HG03039 (cell line): ENCODE data around the gene PANX2.
"Not testable (repeated sequence)": the region's sequence is repeated elsewhere in the genome, so short reads cannot be mapped to it uniquely, and the experiment has no call there.

Experiments used
- ATAC-seq: cut with Tn5 transposase; IDR thresholded peaks from one replicate; pipeline ENCODE4 v1.9.1; 2021; ENCODE audit warnings: mild to moderate bottlenecking, moderate library complexity; ENCODE audit not compliant: unreplicated experiment

Gene PANX2

GRCh38 chr22:50147258-50148165 lies 23.0 kb upstream of the PANX2 start:
- not testable (repeated sequence) for ATAC-seq

- ATAC-seq, result no peak
These were observed 22.4 kb upstream of the PANX2 start for GRCh38 chr22:50148166-50148500.

- no peak for ATAC-seq
These were observed 21.4 kb upstream of the PANX2 start for GRCh38 chr22:50148991-50149721.

GRCh38 chr22:50150161-50151129 lies 20.1 kb upstream of the PANX2 start:
- no peak for ATAC-seq

DNA sequence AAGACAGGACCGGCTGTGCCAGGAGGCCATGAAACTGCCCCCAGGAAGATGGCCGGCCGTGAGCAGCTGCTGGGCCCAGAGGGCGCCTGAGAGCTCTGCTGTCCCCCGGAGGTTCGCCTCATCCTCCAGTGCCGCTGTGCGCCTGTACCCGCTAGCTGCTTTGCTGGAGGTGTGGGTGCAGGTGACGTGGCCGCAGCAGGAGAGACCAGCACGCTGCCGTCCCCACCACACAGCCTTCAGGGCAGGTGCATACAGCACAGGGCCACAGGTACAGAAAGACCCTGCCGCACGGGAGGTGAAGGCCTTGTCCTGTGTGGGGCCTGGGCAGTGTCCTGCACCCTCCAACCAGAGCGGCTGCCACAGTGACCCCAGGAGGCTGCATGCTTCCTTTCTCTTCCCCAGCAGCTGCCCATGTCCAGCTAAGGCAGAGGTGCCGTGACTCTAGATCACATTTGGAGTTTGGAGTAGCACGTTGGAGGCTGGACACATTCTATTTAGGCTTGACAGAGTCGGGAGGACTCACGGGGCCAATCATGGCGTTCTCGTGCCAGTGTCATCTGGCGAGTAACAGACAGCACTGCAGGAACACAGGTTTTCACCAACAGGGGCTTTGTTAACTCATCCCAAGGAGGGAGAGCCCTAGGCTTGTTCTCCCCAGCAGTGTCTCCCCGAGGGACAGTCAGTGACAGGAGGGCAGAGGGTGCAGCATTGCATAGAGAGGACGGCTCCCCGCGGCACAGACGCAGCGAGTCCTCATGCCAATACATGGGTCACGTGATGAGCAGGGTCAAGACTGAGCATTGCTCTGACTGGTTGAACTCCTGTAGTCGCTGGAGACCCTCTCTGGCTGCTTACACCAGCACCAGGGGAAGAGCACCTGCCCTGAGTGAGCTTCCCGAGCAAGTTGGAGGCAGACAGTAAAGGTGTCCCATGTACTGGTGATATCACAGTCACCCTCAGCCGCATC lies 18.7 kb upstream of the PANX2 start:
- ATAC-seq, result no peak

DNA sequence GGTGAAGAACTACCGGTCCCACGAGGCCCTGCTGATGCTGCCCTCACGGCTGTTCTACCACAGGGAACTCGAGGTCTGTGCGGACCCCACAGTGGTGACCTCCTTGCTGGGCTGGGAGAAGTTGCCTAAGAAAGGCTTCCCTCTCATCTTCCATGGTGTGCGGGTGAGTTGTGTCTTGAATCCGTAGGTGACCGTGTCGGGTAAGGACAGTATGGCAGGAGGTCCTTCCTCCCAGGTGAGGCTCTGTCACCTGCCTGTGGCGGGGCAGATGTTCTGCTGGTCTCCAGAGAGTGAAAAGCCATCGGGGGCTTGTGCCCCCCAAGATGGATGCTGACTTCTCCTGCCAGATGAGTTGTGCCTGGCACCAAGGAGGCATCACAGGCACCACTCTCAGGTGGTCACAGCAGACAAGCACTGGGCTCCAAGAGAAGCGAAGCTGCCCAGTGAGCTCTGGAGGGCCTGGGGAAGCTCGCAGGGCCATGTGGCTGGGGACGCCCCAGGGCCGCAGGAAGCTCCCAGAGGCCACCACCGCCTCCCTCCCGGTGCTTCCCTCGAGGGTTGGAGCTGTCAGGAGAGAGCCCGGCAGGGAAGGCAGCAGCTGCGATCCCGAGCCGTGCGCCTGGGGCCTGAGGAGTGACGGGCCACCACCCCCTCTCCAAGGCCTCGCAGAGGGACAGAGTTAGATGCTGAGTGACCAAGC lies 17.3 kb upstream of the PANX2 start:
- ATAC-seq, result no peak

GRCh38 chr22:50153756-50154140 lies 16.8 kb upstream of the PANX2 start:
- ATAC-seq, result no peak

DNA sequence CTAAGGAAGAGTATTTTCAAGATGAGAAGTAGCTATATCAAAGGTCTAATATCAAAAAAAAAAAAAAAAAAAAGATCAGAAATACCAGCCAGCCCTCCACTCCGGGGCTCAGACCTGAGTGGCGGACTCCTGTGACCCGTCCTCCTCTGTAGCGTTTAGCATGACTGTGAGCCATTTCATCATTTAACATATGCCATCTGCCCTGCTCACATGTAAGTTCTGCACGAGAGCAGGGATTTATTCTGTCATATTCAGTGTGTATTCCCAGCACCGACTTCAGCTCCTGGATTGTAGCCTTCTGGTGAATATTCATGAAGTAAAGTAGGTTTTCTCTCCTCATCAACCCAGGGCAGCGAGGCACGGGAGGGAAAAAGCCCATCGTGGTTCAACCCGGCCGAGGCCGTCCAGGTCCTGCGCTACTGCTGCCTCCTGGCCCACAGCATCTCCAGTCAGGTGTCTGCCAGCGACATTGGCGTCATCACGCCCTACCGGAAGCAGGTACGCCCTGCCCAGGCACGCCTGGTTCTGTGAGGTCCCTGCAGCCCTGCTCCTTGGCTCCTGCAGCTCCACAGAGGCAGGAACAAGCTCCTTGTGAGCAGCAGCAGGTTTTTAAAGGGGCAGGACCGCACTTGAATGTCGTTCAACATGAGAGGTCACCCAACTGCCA lies 12.7 kb upstream of the PANX2 start:
- no peak for ATAC-seq

GRCh38 chr22:50160947-50161346 lies 9.6 kb upstream of the PANX2 start:
- no peak for ATAC-seq

DNA sequence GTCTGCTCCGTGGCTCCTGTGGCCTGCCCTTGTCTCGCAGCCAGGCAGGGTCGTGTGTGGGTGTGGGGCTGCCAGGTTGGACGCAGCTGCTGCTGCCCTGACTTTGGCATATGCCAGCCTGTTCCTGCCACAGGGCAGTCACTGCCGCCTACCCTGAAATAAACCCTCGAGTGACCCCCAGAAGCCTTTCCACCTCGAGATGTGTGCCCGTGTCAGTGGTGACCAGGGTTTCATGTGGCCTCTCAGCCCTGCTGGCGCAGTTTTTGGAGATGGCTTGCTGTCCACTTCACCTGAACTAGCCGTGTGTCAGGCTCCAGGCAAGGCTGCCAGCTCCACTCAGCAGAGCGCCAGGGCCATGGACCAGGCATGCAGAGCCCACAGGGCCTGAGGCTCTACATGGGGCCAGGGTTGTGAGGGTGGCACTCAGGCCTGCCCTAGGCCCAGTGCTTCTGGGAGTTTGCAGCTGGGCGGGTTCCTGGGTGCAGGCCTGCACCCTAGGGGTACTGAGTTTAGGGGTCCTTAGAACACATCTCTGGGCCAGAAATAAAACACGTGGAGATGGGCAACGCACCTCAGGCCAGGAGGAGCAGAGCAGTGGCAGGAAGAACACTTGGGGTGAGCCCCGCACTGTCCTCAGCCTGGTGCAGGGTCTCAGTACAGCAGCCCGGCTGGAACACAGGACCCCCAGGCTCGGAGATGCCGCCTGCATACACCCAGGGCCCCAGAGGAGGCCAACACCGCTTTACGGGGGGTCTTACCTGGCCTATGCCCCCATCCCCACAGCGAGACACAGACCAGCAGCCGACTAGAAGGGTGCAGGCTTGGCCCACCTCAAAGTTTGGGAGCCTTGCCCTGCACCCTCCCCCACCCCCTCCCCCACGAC lies 8.8 kb upstream of the PANX2 start:
- no peak for ATAC-seq

GRCh38 chr22:50162391-50162956 lies 8.1 kb upstream of the PANX2 start:
- no peak for ATAC-seq

DNA sequence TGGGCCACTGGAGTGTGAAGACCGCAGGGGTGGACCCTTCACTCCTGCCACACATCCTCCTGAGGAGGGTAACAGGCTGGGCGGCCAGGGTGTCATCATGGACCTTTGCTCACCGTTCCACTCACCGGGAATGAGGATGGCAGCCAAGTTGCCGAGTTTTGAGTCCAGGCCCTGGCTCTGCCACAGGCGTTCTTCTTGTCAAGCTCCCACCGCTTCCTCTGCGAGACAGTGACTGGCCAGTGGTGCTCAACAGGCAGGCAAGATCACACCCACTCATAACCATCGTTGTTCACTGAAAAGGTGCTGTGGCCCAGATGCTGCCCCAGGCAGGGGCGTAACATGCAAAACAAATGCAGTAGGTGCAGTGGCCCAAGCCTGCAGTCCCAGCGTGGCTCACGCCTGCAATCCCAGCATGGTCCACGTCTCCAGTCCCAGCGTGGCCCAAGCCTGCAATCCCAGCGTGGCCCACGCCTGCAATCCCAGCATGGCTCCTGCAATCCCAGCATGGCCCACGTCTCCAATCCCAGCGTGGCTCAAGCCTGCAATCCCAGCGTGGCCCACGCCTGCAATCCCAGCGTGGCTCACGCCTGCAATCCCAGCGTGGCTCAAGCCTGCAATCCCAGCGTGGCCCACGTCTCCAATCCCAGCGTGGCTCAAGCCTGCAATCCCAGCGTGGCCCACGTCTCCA lies 5.0 kb upstream of the PANX2 start:
- ATAC-seq, result no peak

DNA sequence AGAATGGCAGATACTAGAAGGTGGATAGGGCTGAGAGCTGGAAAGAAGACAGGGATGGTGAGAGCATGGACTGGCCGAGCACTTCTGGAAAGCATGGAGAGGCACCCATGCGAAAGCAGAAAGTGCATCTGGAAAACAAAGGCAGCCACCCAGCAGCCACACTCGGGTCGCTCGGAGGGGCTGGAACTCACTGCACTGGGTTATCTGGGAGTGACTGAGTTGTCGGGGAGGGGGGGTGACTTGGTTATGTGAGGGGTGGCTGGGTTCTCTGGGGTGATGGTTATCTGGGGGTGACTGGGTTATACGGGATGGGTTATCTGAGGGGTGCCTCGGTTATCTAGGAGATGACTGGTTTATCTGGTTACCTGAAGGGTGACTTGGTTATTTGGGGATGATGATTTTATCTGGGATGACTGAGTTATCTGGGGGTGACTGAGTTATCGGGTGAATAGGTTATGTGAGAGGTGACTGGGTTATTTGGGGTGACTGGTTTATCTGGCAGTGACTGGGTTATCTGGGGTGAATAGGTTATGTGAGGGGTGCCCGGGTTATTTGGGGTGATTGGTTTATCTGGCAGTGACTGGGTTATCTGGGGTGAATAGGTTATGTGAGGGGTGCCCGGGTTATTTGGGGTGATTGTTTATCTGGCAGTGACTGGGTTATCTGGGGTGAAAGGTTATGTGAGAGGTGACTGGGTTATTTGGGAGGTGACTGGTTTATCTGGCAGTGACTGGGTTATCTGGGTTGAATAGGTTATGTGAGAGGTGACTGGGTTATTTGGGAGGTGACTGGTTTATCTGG lies 2.6 kb upstream of the PANX2 start:
- no peak for ATAC-seq

DNA sequence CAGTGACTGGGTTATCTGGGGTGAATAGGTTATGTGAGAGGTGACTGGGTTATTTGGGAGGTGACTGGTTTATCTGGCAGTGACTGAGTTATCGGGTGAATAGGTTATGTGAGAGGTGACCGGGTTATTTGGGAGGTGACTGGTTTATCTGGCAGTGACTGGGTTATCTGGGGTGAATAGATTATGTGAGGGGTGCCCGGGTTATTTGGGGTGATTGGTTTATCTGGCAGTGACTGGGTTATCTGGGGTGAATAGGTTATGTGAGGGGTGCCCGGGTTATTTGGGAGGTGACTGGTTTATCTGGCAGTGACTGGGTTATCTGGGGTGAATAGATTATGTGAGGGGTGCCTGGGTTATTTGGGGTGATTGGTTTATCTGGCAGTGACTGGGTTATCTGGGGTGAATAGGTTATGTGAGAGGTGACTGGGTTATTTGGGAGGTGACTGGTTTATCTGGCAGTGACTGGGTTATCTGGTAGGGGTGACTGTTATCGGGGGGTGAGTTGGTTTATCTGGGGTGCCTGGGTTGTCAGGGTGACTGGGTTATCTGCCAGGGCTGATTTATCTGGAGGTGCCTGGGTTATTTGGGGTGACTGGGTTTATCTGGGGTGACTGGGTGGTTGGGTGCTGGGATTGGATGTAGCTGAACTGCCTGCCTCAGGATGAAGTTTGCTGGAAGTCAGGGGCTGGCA lies 1.9 kb upstream of the PANX2 start:
- ATAC-seq, result not testable (repeated sequence)

DNA sequence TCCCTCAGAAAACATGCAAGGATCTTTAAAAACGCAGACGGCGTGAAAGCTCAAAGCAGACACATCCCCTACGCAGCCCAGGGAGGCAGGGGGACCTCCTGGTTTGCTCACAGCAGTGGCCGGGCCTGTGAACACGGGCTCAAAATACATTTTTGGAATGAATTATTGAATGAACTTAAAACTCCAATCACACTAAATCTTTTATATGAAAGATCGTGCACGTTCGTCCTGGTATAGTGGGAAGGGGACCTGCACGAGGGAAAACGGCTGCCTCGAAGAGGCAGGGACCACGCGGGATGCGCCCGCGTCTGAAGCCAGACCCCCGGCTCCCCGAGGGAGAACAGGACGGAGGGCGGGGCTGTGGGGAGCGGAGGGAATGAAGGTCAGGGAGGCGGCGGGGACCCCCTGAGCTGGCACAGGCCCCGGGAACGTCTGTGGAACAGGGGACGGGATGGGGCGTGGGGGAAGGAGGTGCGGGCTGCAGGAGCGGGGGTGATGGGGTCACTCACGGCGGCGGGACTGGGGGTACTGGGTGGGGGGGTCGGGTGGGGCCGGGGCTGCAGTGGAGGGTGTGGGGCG lies 1.3 kb upstream of the PANX2 start:
- ATAC-seq, result no peak
